ENCODE data around the gene CREB1. TPM values are rescaled to one million over a fixed set of nuclear protein-coding genes. Genes with fewer than 3 reads are reported as not detected.

Gene CREB1
- total RNA-seq, 1 experiment from 2014 or later, result 71.3 TPM

GRCh38 chr2:207630491-207630890 is 100.7 kb downstream of the CREB1 start:
- TF ChIP-seq CTCF (IDR thresholded peaks at IDR 0.05; ENCODE audit: unreplicated experiment), result no peak
- no TSS peak for BruUV-seq (replicated peaks)
- Mint-ChIP-seq H3K36me3 (ENCODE audit: insufficient read depth, unreplicated experiment) (no peaks in the 10 kb centered on the region), H3K27me3 (ENCODE audit: insufficient read depth, unreplicated experiment) (no peaks in the 10 kb centered on the region), H3K9me3 (ENCODE audit: unreplicated experiment) (no peaks in the 10 kb centered on the region), H3K4me1 (ENCODE audit: insufficient read depth, unreplicated experiment) (peaks cover 33% of the 10 kb centered on the region), H3K27ac (ENCODE audit: low read depth, unreplicated experiment) (no peak overlapping the region), H3K4me3 (ENCODE audit: unreplicated experiment) (no peak overlapping the region)
- ChIA-PET POLR2A (interaction anchor here (1.0 to 3.7 kb wide), 4 partner anchors 81 to 104 kb away, joined by 3 to 16 read pairs (median 5); partner anchors contain the start of gene CCNYL1), CTCF (interaction anchor here (0.5 to 0.9 kb wide), 4 partner anchors 13 to 638 kb away, joined by 3 to 4 read pairs (median 4); no protein-coding TSS in a partner anchor)
- DNase-seq (ENCODE audit: unreplicated experiment), result no peak
- intact Hi-C loops (cut with micrococcal nuclease), result no loop called here

- POLR2A ChIA-PET, result interaction anchor here (0.7 to 2.7 kb wide), 17 partner anchors 8 to 102 kb away, joined by 3 to 54 read pairs (median 6); partner anchors contain the start of genes CCNYL1, CREB1 and METTL21A
- intact Hi-C loops (cut with micrococcal nuclease), result no loop called here
- Mint-ChIP-seq H3K4me3 (ENCODE audit: unreplicated experiment) (peak overlapping the region; percentile 47), H3K36me3 (ENCODE audit: insufficient read depth, unreplicated experiment) (no peaks in the 10 kb centered on the region), H3K27ac (ENCODE audit: low read depth, unreplicated experiment) (peak overlapping the region; percentile 61), H3K27me3 (ENCODE audit: insufficient read depth, unreplicated experiment) (no peaks in the 10 kb centered on the region), H3K9me3 (ENCODE audit: unreplicated experiment) (no peaks in the 10 kb centered on the region), H3K4me1 (ENCODE audit: insufficient read depth, unreplicated experiment) (peaks cover 35% of the 10 kb centered on the region)
- no peak for TF ChIP-seq CTCF (IDR thresholded peaks at IDR 0.05; ENCODE audit: unreplicated experiment)
- peak; percentile 92 for DNase-seq (ENCODE audit: unreplicated experiment)
- no TSS peak for BruUV-seq (replicated peaks)
- CTCF ChIA-PET, result interaction anchor here (0.6 to 2.3 kb wide), 12 partner anchors 12 to 1421 kb away, joined by 3 to 12 read pairs (median 4); no protein-coding TSS in a partner anchor
Measured at GRCh38 chr2:207632575-207633493, 103.1 kb downstream of the CREB1 start.

GRCh38 chr2:207633686-207634085 is 103.9 kb downstream of the CREB1 start:
- intact Hi-C loops (cut with micrococcal nuclease), result no loop called here
- ChIA-PET POLR2A (interaction anchor here (0.5 to 2.7 kb wide), 16 partner anchors 8 to 504 kb away, joined by 3 to 54 read pairs (median 6); partner anchors contain the start of genes CCNYL1, CREB1 and METTL21A), CTCF (interaction anchor here (0.7 to 2.3 kb wide), 12 partner anchors 8 to 439 kb away, joined by 3 to 12 read pairs (median 4); partner anchors contain the start of gene METTL21A)
- Mint-ChIP-seq H3K27ac (ENCODE audit: low read depth, unreplicated experiment) (no peak overlapping the region), H3K27me3 (ENCODE audit: insufficient read depth, unreplicated experiment) (no peaks in the 10 kb centered on the region), H3K4me3 (ENCODE audit: unreplicated experiment) (no peak overlapping the region), H3K9me3 (ENCODE audit: unreplicated experiment) (no peaks in the 10 kb centered on the region), H3K4me1 (ENCODE audit: insufficient read depth, unreplicated experiment) (peaks cover 35% of the 10 kb centered on the region), H3K36me3 (ENCODE audit: insufficient read depth, unreplicated experiment) (no peaks in the 10 kb centered on the region)
- DNase-seq (ENCODE audit: unreplicated experiment), result no peak
- no peak for TF ChIP-seq CTCF (IDR thresholded peaks at IDR 0.05; ENCODE audit: unreplicated experiment)
- BruUV-seq (replicated peaks), result no TSS peak

All from MCF 10A (cell line).